Endothelial cell of umbilical vein (primary cell): ENCODE data around the gene ADSS1. TPM values are rescaled to one million over a fixed set of nuclear protein-coding genes. Genes with fewer than 3 reads are reported as not detected.

Source experiments
- BruUV-seq: library from RNA; stranded (reverse); fragments of 400-500 nt; replicated peaks from 2 replicates; lab custom pipeline; 2021; lab: Mats Ljungman, UMichigan
- CTCF ChIA-PET: fragments of 300-600, 350-600 bp; sonication (Branson Sonifier 250); formaldehyde crosslinking; loops from one replicate; lab custom pipeline; 2021; ENCODE audit warnings: antibody characterized with exemption, inconsistent platforms; lab: Charles Lee
- POLR2A ChIA-PET: fragments of 300-600, 350-600 bp; sonication (Branson Sonifier 250); formaldehyde crosslinking; loops from one replicate; lab custom pipeline; 2021; ENCODE audit warnings: antibody characterized with exemption, inconsistent platforms; lab: Charles Lee
- DNase-seq: peaks from one replicate; pipeline ENCODE4 v3.0.0-alpha.2; 2011; ENCODE audit warnings: low read depth, low spot score
- FAIRE-seq: peaks from 2 replicates; lab custom pipeline; 2011; peaks lifted over from hg19 to GRCh38; lab: Jason Lieb, UNC
- H2AFZ ChIP-seq: 2 replicates; pipeline ENCODE4 v1.6.0; 2012; ENCODE audit warnings: low read depth, low read length, control low read depth, inconsistent platforms
- H3K27ac ChIP-seq: 2 replicates; pipeline ENCODE4 v1.5.1; 2011; ENCODE audit warnings: low read depth, mild to moderate bottlenecking, control low read depth, low read length, moderate library complexity; ENCODE audit not compliant: insufficient read depth
- H3K27me3 ChIP-seq, 2 experiments: 2 replicates each; pipeline versions ENCODE4 v1.6.0 to v1.6.1; 2011; ENCODE audit warnings: low read length in 2 of 2, mixed read lengths in 1 of 2; ENCODE audit not compliant: control insufficient read depth in 2 of 2, insufficient read depth in 2 of 2
- H3K36me3 ChIP-seq, 2 experiments: 2 replicates in 1 of 2; 3 replicates in 1 of 2; pipeline ENCODE4 v1.5.1; 2011; ENCODE audit warnings: low read length in 2 of 2, mild to moderate bottlenecking in 1 of 2, moderate library complexity in 1 of 2; ENCODE audit not compliant: control insufficient read depth in 2 of 2, insufficient read depth in 2 of 2; ENCODE audit errors: extremely low read depth in 1 of 2
- H3K4me1 ChIP-seq: 3 replicates; pipeline ENCODE4 v1.5.1; 2011; ENCODE audit warnings: mild to moderate bottlenecking, low read length; ENCODE audit not compliant: control insufficient read depth, insufficient read depth; ENCODE audit errors: extremely low read depth
- H3K4me2 ChIP-seq: 2 replicates; pipeline ENCODE4 v1.6.1; 2011; ENCODE audit warnings: low read length, control low read depth, mixed read lengths; ENCODE audit not compliant: insufficient read depth
- H3K4me3 ChIP-seq, 3 experiments: fragments of 200-600 bp in 1 of 3; sonication (generic), shearing (Covaris generic) in 1 of 3; replicated peaks in 1 of 3; 2 replicates each; pipeline ENCODE4 v1.5.1; 2011 to 2016; ENCODE audit warnings: control low read depth in 3 of 3, low read length in 3 of 3, mild to moderate bottlenecking in 2 of 3, inconsistent platforms in 1 of 3, low read depth in 1 of 3, moderate library complexity in 1 of 3; ENCODE audit not compliant: insufficient read depth in 1 of 3
- H3K79me2 ChIP-seq: 2 replicates; pipeline ENCODE4 v1.6.0; 2012; ENCODE audit warnings: low read length, inconsistent platforms; ENCODE audit not compliant: control insufficient read depth, insufficient read depth
- H3K9ac ChIP-seq: replicated peaks from 2 replicates; pipeline ENCODE3; 2011; ENCODE audit warnings: low read length, control low read depth; ENCODE audit not compliant: insufficient read depth; ENCODE audit errors: extremely low read depth
- H3K9me1 ChIP-seq: replicated peaks from 3 replicates; pipeline ENCODE4 v1.6.0; 2011; ENCODE audit warnings: mild to moderate bottlenecking, low read length; ENCODE audit not compliant: control insufficient read depth, insufficient read depth; ENCODE audit errors: extremely low read depth
- H3K9me3 ChIP-seq: replicated peaks from 2 replicates; pipeline ENCODE4 v1.5.1; 2012; ENCODE audit warnings: low read length, inconsistent platforms; ENCODE audit not compliant: control insufficient read depth, insufficient read depth
- H4K20me1 ChIP-seq: replicated peaks from 2 replicates; pipeline ENCODE3; 2011; ENCODE audit warnings: mild to moderate bottlenecking, low read length; ENCODE audit not compliant: control insufficient read depth, insufficient read depth; ENCODE audit errors: extremely low read depth
- CTCF ChIP-seq, 2 donors: IDR thresholded peaks; 1 replicate in 1 of 2; 2 replicates in 1 of 2; pipeline ENCODE4 v1.5.1; 2011; ENCODE audit warnings: low read length in 2 of 2, mild to moderate bottlenecking in 2 of 2, moderate library complexity in 2 of 2, control low read depth in 1 of 2, inconsistent platforms in 1 of 2, low read depth in 1 of 2; ENCODE audit not compliant: insufficient read depth in 1 of 2; ENCODE audit errors: extremely low read depth in 1 of 2
- EZH2 ChIP-seq: IDR thresholded peaks from 2 replicates; pipeline ENCODE4 v1.6.1; 2012; ENCODE audit warnings: borderline replicate concordance, low read depth, mild to moderate bottlenecking, moderate library complexity, low read length, inconsistent platforms; ENCODE audit not compliant: severe bottlenecking
- GATA2 ChIP-seq: IDR thresholded peaks from 2 replicates; pipeline ENCODE4 v1.7.0; 2011; ENCODE audit warnings: low read depth, mild to moderate bottlenecking, moderate library complexity, mixed read lengths, low read length; ENCODE audit not compliant: insufficient read length, insufficient read depth
- MAX ChIP-seq: IDR thresholded peaks from 2 replicates; pipeline ENCODE4 v1.6.1; 2011; ENCODE audit not compliant: insufficient read depth, insufficient read length
- MYC ChIP-seq: IDR thresholded peaks from one replicate; pipeline ENCODE4 v1.6.1; 2011; ENCODE audit warnings: mild to moderate bottlenecking, low read depth, low read length
- POLR2AphosphoS5 ChIP-seq: IDR thresholded peaks from 2 replicates; pipeline ENCODE4 v1.6.1; 2012; ENCODE audit warnings: low read depth, mild to moderate bottlenecking, control low read depth, low read length, moderate library complexity; ENCODE audit not compliant: insufficient read depth
- dilution Hi-C: fragments of 300-500 bp; cut with MboI; formaldehyde crosslinking; loops from one replicate; pipeline ENCODE4 v1.15.0; 2019; ENCODE audit warnings: low sequenced_read_pairs; ENCODE audit not compliant: extremely low pct_ligation_motif_present
- intact Hi-C: fragments of 100-400 bp; cut with micrococcal nuclease; formaldehyde crosslinking; loops from one replicate; pipeline ENCODE4 v1.10.0; 2022
- polyA plus RNA-seq, 4 experiments: library from polyadenylated mRNA; depleted of rRNA in 3 of 4; stranded (reverse) in 3 of 4; unstranded in 1 of 4; fragments of >200 nt; gene quantifications; 2 replicates each; pipeline versions ENCODE4 v1.2.1 to v1.2.3, GENCODE V29; 2011 to 2012; ENCODE audit warnings: missing spikeins in 1 of 4
- total RNA-seq: library from RNA; stranded (reverse); gene quantifications from 2 replicates; pipeline ENCODE4 v1.2.3, GENCODE V29; 2021

Gene ADSS1
- total and polyA plus RNA-seq, 2 donors (not counting 3 experiments of a cell fraction or from before 2014, with no cell fraction given), result 1.9 TPM

- no peaks in the 10 kb centered on the region for H3K36me3 ChIP-seq
- DNase-seq (no peak), FAIRE-seq (no peak)
- H3K27me3 ChIP-seq, result no peaks in the 10 kb centered on the region
- no peak overlapping the region for H3K9ac ChIP-seq
- no peak overlapping the region for H3K27ac ChIP-seq
- no peak overlapping the region for H3K4me2 ChIP-seq
- H3K9me3 ChIP-seq, result no peaks in the 10 kb centered on the region
- H3K79me2 ChIP-seq, result no peaks in the 10 kb centered on the region
- POLR2A ChIA-PET, result no interaction called here
- H3K4me1 ChIP-seq, result peaks cover 16% of the 10 kb centered on the region
- H2AFZ ChIP-seq, result no peak overlapping the region
- no TSS peak for BruUV-seq
- CTCF ChIA-PET, result interaction anchor here (1.3 to 4.1 kb wide), 2 partner anchors 11 to 30 kb away, joined by 3 to 11 read pairs; no protein-coding TSS in a partner anchor
- TF ChIP-seq GATA2 (no peak), POLR2AphosphoS5 (no peak), EZH2 (no peak), MAX (no peak), CTCF (IDR thresholded peaks at IDR 0.05; ENCODE audit: extremely low read depth in 1 of 2, insufficient read depth in 1 of 2, low read depth in 1 of 2, low read length in 2 of 2) (no peak), MYC (no peak)
- intact Hi-C loops (no loop called here), dilution Hi-C loops (no loop called here)
- no peak overlapping the region for H3K4me3 ChIP-seq
- no peaks in the 10 kb centered on the region for H3K9me1 ChIP-seq
- no peaks in the 10 kb centered on the region for H4K20me1 ChIP-seq
Measured at GRCh38 chr14:104738375-104739019, 14.5 kb downstream of the ADSS1 start.
